Fibroblast of the conjunctiva (primary cell): Measurements from ENCODE around the gene SCLY.
"Not testable (repeated sequence)": the region's sequence is repeated elsewhere in the genome, so short reads cannot be mapped to it uniquely, and the experiment has no call there.

Experiments
- DNase-seq: peaks from one replicate; pipeline ENCODE4 v3.0.0-alpha.2; 2010; ENCODE audit warnings: low read depth

Gene SCLY

DNA sequence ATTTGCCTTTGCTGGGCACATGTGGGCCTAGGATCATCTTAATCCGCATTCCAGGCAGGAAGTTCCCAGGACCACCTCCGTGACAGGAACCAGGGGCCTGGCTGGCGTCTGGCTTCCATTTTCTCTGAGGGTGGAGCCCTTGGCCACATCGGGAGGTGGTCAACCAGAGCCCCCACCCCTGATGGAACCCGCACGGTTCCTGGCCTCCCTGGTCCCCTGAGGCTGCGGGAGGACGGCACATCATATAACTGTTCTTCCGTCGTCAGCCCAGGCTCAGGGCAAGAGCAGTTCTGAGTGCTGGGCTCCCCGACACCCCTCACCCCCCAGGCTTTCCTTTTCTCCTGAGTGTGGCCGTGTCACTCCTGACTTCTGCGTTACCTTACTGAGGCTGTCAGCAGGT lies 52.8 kb downstream of the SCLY start:
- no peak for DNase-seq

DNA sequence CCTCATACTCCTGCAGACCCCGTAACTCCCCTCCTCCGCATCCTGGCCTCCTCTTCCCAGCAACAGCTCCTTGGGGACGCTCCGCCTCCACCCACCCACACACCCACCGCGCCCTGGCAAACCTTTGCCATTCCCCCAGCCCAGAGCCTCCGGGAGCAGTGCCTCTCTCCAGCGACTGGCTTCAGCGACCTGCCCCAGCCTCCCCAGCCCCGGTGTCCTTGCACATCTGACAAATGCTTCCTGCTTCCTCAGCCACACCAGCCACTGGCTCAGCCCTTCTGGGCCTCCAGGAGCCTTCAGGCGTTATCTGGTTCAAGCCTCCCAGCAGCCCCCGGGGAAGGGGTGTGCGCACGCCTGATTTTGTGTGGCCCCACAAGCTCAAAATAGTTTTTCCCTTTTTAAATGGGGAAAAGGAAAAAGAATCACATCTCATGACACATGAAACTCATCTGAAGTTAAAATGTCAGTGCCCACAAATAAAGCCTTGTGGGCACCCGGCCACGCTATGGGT lies 53.6 kb downstream of the SCLY start:
- DNase-seq: no peak

DNA sequence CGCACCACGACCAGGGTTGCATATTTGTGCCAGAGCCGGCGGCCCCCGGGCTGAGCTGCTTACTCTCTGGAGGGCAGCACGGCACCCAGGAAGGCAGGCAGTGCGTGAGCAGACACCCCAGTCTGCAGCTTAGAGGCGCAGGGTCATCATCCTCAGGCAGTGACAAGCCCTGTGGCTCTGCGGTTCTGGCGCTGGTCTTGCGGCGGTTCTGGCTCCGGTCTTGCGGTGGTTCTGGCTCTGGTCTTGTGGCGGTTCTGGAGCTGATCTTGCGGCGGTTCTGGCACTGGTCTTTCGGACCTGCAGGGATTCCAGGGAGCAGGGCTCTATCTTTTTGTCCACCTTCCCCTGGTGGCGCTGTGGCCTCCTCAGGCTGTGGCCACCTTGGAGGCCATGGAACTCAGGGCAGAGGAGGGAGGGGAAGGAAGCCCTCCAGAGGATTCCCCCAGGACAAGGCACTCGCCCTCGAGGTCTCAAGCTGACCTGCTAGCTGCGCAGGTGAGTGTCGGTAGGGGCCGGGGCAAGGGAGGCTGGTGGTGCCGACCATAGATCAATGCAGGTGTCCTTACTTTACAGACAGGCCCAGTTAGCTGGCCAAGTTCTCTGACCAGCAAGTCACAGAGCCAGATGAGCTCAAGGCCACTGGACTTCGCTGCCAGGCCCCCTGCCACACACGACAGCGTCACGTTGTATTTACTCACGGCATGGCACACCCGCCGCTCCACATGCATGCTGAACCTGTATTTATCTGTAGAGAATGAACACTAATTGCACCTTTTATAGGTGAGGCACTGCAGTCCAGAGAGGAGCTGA lies 54.3 kb downstream of the SCLY start:
- DNase-seq: no peak

DNA sequence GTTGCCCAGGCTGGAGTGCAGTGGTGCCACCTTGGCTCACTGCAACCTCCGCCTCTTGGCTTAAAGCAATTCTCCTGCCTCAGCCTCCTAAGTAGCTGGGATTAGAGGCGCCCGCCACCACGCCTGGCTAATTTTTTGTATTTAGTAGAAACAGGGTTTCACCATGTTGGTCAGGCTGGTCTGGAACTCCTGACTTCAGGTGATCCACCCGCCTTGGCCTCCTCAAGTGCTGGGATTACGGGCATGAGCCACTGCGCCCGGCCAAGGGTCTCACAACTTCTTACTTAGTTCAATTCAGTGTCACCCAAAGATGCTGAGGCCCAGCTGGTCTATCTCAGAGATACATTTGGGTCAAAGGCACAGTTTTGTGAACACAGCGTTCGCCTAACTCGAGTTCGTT lies 54.9 kb downstream of the SCLY start:
- not testable (repeated sequence) for DNase-seq

DNA sequence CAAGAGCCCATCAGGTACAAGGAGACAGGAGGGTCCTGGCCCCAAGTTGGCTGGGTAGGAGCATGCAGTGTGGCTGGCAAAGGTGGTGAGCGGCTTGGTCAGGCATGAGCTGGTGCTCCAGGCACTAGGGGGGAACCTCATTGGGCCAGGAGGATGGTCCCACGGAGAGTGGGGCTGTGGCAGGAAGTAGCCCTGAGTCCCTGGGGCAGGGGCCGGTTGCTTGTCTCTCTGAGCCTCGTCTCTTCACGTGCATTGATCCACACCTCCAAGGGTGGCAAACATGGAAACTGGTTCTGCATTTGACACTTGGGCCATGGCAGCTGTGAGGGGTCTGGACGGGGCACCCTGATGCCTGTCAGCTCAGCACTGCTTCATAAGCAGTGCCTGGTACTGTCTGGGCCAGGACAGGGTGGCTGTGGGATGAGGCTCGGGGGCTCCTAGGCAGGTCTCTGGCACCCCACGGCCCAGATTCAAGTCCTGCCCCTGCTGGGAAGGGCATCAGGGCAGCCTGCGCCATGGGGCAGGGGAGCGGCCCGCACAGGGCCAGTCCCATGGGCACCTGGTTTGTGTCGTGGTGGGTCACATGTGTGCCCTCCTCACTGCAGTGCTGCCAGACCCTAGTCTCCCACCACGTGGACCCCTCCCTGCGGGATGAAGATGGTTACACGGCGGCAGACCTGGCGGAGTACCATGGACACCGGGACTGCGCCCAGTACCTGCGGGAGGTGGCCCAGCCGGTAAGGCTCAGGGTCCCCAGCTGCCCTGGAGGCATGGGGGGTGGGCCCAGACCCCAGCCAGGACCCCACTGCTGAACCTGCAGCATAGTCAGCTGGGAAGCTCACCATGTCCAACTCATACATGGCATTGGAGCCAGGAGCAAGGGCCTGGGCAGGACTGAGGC lies 55.7 kb downstream of the SCLY start:
- DNase-seq: no peak

DNA sequence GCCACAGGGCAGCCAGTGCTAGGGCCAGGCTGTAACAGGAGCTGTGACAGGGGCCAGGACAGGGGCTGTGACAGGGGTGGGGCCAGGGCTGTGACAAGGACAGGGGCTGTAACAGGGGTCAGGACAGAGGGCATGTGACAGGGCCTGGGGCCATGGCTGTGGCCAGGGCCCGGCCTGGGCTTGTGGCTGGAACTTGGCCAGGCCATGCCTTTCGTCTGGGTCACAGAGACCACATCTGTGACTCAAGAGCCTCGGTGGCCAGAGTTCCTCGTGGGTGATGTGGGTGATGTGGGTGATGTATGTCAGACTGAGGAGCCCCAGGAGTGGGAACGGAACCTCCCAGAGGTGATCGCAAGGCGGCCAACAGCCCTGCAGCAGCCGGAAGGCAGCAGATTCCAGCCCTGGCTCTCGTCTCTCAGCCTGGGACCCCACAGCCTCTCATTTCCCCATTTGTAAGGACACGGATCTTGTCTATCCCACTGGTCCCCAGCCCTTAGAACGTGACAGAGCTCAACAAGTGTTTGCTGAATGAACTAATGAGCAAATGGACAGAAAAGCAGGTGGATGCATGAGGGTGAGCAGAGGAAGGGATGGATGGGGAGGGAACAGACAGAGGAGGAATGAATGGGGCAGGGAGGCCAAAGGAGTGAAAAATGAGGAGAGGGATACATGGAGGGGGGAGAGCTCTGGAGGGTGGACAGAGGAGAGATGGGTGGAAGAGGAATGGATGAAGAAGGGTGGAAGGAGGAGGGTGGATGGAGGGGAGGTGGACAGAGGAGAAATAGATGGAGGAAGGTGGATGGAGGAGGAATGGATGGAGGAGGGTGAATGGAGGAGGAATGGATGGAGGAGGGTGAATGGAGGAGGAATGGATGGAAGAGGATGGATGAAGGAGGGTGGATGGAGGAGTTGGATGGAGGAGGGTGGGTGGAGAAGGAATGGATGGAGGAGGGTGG lies 56.7 kb downstream of the SCLY start:
- no peak for DNase-seq

DNA sequence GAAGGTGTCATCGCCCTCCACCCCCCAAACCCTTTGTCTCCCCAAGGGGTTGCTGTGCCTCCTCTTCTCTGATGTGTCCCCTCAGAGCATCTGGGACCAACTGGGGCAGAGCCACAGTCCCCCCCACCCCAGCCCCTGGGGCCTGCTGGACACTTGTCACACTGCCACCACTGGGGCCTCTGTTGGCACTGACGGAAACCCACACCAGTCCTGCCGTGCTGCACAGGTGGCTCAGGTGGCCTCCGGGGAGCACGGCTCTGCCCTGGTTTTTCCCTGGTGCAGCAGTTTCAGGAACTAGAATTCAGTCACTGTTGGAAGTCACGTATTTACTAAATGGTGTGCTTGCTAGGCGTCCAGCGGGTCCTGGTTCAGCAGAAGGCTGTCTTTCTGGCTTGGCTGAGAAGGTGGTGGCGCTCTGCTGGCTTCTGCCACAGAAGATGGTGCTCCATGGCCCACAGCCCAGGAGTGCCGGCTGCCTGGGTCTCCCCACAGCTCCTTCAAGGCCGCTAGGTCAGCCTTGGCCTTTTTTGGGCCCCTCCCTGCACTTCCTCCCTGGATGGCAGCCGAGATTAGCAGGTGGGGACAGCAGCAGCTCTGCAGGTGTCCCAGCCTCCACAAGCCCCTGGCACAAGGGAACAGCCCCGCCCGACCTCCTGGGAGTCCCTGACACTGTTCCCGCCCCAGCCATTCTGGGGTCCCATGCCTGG lies 59.1 kb downstream of the SCLY start:
- DNase-seq: no peak

DNA sequence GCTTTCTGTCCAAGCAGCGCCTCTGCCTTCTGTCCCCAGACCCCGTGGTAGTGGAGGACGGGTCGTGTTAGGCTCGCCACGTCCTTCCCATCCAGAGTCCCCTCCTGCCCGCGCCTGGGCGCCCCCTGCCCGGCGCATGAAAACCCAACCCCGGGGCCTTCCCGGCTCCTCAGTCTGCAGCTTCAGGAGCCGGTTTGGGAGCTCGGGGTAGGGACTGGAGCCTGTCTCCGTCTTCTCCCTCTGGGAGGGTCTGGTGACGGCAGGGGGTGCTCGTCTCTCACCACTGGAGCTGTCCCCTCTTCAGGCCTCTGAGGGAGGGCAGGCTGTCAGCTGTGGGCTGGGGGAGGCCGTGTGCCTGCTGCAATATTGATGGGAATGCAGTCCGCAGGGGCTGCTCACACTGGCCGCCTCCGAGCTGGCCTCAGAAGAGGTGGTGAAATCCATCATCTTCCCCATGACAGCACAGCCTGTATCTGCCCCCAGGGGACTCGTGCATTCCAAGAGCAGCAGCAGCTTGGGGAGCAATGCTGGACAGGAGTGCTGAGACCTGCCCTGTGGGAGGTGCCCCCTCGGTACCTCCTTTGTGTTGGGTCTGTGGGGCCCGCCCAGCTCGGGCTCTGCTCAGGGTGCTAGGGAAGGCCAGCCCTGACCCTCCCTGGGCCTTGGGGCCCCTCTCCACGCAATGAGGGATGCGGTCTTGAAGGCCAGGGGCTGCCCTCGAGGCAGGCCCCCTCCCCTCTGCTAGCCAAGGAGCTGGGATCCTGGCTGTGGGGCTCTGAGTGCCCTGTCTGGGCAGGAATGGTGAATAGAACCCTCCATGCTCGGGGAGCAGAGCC lies 59.9 kb downstream of the SCLY start:
- DNase-seq: no peak

DNA sequence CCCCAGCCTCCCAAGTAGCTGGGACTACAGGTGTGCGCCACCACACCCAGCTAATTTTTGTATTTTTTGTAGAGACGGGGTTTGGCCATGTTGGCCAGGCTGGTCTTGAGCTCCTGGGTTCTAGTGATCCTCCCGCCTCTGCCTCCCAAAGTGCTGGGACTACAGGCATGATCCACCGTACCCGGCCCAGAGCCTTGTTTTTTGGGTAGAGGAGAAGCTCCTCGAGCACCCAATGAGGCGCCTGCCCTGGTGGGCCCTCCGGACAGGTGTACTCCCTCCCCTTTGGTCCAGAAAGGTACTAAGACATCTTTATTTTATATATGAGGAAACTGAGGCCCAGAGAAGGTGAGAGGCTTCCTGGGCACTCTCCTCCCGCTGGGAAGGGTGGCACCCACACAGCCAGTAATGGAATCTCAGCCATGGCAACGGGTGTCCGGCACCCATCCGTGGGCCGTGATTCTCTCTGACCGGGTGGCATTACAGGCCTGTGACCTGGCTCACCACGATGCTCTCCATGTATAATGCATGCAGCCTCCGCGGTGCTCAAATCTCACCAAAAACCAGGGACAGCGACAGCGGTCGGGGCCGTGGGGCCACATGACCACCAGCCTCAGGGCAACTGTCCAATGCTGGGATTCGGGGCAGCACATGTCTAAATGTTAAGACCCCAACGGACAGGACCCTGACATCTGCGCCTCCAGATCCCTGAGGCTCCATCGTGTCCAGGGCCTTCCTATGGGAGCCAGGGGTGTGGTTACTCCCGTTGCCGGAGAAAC lies 60.9 kb downstream of the SCLY start:
- DNase-seq: no peak

DNA sequence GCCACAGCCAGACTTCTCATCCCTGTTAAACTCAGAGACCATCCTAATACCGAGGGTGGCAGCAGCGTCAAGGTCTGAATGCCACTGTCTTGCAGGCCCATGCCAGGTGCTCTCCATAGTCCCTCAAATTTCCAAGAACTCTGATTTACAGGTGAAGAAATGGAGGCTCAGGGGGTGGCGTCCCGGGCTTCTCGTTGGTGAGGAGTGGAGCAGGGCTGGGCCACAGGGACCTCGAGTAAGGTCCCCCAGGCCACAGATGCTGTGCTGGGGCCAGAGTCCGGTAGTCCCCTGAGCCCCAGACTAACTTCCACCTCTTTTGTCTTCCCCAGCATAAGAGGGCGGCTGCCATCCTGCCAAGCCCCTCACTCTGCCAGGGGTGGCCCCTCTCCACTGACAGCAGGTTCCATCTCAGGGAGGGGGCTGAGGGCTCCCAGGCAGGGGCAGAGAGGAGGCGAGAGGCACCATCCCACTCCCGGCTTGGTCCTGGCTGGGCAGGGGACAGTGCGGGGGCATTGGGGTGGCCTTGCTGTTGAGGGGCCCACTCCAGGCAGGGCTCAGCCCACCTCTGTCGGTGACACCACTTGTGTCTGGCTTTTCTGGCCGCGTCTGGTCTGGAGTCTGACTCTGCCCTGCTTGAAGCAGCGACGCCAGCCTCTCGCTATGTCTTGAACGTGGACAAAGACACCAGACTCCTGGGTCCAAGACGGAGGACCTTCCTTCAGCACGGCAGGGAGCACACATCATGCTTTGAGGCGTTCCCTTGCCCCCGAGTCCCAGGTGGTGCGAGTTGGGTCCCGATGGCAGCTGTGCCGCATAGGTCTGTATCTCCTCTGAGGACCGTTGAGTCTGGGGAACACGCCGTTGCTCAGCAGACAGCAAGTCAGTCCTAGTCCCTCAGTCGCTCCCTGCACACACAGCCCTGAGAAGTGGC lies 61.8 kb downstream of the SCLY start:
- DNase-seq: no peak

DNA sequence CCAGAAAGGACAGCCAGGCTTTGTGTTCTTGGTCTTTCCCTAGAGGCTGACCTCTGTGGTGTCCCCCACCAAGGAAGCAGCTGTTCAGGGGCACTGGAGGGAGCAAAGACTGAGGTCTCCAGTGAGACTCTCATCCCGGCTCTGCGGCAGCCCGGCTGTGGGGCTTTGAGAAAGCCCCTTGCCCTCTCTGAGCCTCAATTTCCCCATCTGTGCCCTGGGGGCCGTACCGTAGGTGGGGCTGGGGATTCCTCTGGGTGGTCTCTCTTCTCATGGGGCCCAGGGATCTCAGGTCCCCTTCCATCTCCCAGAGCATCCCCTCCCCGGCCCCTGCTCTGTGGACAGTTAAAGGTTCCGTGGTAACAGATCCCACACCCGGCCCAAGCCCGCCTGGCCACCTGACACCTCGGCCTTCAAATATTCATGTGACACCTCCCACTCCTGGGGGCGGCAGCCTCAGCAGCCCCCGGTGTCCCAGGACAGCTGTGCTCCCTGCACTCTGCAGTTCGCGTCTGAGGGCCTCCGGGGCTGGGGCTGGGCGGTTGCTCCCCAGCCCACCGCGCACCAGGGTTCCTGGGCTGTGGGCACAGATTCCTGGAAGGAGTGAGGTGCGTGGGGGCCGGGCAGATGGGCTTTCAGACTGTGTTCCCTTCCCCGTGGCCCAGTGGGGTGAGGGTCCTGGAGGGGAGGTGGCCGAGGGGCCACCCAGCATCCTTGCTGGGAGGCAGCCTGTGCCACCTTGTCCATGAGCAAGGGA lies 62.6 kb downstream of the SCLY start:
- DNase-seq: no peak

DNA sequence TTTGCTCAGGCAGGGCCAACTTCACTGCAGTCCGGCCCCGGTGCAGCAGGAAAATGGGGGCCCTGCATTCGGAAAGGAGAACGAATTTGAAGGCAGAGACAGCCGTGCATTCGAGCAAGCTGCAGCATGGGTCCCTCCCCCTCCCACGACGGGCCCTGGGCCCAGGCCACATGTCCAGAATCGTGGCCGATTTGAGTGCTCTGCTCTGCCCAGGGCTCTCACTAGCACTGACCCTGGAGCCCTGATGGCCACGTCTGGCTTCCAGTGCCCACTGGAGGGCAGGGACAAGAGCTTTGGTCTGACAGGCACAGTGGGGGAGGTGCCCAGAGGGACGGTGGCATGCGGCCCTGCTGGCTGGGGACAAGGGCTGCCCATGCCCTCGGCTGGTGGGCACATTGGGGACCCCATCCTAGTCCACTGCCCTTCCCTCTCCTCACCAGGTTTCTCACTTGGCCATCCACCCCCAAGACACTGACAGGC lies 63.2 kb downstream of the SCLY start:
- no peak for DNase-seq

DNA sequence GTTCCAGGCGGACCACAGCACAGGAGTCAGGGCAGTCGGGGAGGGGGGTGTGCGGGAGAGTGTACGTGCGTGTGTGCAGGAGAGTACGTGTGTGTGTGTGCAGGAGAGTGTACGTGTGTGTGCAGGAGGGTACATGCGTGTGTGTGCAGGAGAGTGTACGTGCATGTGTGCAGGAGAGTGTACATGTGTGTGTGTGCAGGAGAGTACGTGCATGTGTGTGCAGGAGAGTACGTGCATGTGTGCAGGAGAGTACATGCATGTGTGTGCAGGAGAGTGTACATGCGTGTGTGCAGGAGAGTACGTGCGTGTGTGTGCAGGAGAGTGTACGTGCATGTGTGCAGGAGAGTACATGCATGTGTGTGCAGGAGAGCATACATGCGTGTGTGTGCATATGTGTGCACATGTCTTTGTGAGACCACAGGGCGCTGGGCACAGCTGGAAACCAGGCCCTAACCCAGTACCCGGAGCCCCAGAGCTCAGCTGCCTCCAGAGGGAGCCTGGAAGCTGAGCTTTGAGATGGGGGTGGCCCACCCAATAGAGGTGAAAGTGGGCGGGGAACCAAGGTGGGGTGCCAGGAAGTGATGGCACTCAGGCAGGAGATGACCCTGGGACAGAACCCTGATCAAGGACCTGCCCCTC lies 63.8 kb downstream of the SCLY start:
- no peak for DNase-seq

DNA sequence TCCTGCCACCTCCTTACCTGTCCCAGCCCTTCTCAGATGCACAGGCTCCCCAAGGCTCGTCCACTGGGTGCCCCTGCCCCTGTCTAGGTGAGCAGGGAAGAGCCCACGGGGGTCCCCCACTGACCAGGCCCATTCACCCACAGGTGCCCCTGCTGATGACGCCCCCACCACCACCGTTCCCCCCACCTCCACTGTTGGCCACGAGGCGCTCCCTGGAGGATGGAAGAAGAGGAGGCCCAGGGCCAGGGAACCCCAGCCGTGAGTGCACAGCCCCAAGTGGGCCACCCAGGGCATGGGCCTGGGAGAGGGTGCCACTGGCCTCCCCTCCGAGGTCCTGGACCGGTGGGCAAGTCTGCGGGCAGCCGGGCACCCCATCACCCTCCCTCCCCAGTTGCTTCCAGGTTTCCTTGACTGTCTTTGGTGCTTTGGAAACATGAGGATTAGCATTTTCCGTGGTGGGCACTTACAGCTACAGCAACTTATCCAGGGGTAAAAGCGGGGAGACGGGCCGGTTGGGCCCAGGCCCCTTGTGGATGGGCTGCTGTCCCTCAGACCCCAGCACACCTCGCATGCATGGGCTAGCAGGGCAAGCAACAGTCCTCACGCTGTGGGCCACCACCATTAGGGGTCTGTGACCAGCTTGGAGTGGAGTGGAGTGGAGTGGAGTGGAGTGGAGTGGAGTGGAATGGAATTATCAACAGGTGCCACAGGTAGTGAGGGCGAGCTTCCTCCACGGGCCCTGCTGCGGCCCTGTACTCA lies 64.5 kb downstream of the SCLY start:
- no peak for DNase-seq

DNA sequence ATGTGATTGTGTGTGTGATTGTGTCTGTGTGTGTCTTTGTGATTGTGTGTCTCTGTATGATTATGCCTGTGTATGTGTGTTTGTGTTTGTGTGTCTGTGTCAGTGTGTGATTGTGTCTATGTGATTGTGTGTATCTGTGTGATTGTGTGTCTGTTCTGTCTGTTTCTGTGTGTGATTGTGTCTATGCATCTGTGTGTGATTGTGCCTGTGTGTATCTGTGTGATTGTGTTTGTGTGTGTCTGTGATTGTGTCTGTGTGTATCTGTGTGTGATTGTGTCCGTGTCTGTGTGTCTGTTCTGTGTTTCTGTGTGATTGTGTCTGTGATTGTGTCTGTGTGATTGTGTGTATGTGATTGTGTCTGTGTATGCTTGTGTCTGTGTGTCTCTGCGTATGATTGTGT lies 65.5 kb downstream of the SCLY start:
- no peak for DNase-seq

DNA sequence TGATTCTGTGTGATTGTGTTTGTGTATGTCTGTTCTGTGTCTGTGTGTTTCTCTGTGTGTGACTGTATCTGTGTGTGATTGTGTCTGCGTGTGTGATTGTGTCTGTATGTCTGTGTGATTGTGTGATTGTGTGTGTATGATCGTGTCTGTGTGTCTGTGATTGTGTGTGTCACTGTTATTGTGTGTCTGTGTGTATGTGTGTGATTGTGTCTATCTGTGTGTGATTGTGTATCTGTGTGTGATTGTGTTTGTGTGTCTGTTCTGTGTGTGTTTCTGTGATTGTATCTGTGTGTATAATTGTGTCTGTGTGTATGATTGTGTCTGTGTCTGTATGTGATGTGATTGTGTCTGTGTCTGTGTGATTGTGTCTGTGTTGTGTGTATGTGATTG lies 66.0 kb downstream of the SCLY start:
- no peak for DNase-seq
